Measurements from ENCODE around the gene SHKBP1.

SHKBP1 gene

GRCh38 chr19:40576585-40577451, at the start of gene SHKBP1:
Gene SHKBP1 (plus strand): TSS chr19:40576873. CDS start chr19:40576900, 27 bp downstream.
- peak; percentile 95 for DNase-seq (ENCODE audit: low spot score)
- peak within 1 kb of the TSS; percentile 86 for H3K4me3 ChIP-seq
- TF ChIP-seq CTCF (IDR thresholded peaks at IDR 0.05): no peak
- peak within 1 kb of the TSS; percentile 76 to 88 for H3K27ac ChIP-seq

GRCh38 chr19:40528078-40528477, 48.6 kb upstream of the SHKBP1 start:
- Histone ChIP-seq H3K4me3 (no peak overlapping the region), H3K27ac (no peak overlapping the region)
- no peak for DNase-seq (ENCODE audit: low spot score)
- no peak for TF ChIP-seq CTCF (IDR thresholded peaks at IDR 0.05)

- no peak for DNase-seq (ENCODE audit: low spot score)
- H3K27ac ChIP-seq: no peak overlapping the region
- no peak for TF ChIP-seq CTCF (IDR thresholded peaks at IDR 0.05)
- peak overlapping the region; percentile 79 for H3K4me3 ChIP-seq
Observed at GRCh38 chr19:40528533-40529092, 48.1 kb upstream of the SHKBP1 start.

- Histone ChIP-seq H3K27ac (peak overlapping the region; percentile 37 to 64), H3K4me3 (peak overlapping the region; percentile 79)
- DNase-seq (ENCODE audit: low spot score): peak; percentile 86
- peak; percentile 91 for TF ChIP-seq CTCF (IDR thresholded peaks at IDR 0.05)
Observed at GRCh38 chr19:40529093-40529954, 47.3 kb upstream of the SHKBP1 start.

- Histone ChIP-seq H3K4me3 (peak overlapping the region; percentile 44), H3K27ac (no peak overlapping the region)
- DNase-seq (ENCODE audit: low spot score): no peak
- TF ChIP-seq CTCF (IDR thresholded peaks at IDR 0.05): no peak
Observed at GRCh38 chr19:40530091-40530901, 46.4 kb upstream of the SHKBP1 start.

GRCh38 chr19:40533508-40533907, 43.2 kb upstream of the SHKBP1 start:
- Histone ChIP-seq H3K4me3 (no peak overlapping the region), H3K27ac (no peak overlapping the region)
- no peak for DNase-seq (ENCODE audit: low spot score)
- TF ChIP-seq CTCF (IDR thresholded peaks at IDR 0.05): no peak
